Fibroblast of mammary gland (primary cell): ENCODE results near the gene PGLYRP4.

Source experiments
- DNase-seq: peaks from one replicate; pipeline ENCODE4 v3.0.0-alpha.2; 2010; ENCODE audit warnings: low read depth
- H3K4me3 ChIP-seq: 2 replicates; pipeline ENCODE4 v1.5.1; 2011; ENCODE audit warnings: low read depth, mild to moderate bottlenecking, low read length, moderate library complexity; ENCODE audit not compliant: control insufficient read depth
- TF ChIP-seq, protein P1 (sequence below): conservative IDR thresholded peaks from 2 replicates; pipeline ENCODE4 v1.5.1; 2011; ENCODE audit warnings: low read depth, low read length, inconsistent platforms; ENCODE audit not compliant: control insufficient read depth, insufficient read depth

PGLYRP4 gene

GRCh38 chr1:153394391-153394790 lies 45.8 kb upstream of the PGLYRP4 start:
- H3K4me3 ChIP-seq = no peak overlapping the region
- no peak for DNase-seq
- TF ChIP-seq, protein P1, sequence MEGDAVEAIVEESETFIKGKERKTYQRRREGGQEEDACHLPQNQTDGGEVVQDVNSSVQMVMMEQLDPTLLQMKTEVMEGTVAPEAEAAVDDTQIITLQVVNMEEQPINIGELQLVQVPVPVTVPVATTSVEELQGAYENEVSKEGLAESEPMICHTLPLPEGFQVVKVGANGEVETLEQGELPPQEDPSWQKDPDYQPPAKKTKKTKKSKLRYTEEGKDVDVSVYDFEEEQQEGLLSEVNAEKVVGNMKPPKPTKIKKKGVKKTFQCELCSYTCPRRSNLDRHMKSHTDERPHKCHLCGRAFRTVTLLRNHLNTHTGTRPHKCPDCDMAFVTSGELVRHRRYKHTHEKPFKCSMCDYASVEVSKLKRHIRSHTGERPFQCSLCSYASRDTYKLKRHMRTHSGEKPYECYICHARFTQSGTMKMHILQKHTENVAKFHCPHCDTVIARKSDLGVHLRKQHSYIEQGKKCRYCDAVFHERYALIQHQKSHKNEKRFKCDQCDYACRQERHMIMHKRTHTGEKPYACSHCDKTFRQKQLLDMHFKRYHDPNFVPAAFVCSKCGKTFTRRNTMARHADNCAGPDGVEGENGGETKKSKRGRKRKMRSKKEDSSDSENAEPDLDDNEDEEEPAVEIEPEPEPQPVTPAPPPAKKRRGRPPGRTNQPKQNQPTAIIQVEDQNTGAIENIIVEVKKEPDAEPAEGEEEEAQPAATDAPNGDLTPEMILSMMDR = no peak

- no peak overlapping the region for H3K4me3 ChIP-seq
- no peak for DNase-seq
- TF ChIP-seq, protein P1 = no peak
Measured at GRCh38 chr1:153393926-153394325, 45.3 kb upstream of the PGLYRP4 start.

- DNase-seq = no peak
- no peak overlapping the region for H3K4me3 ChIP-seq
- TF ChIP-seq, protein P1 = no peak
Measured at GRCh38 chr1:153392822-153393221, 44.2 kb upstream of the PGLYRP4 start.

GRCh38 chr1:153392258-153392657 lies 43.6 kb upstream of the PGLYRP4 start:
- TF ChIP-seq, protein P1 = no peak
- no peak overlapping the region for H3K4me3 ChIP-seq
- no peak for DNase-seq

GRCh38 chr1:153390938-153391710 lies 42.5 kb upstream of the PGLYRP4 start, which contains the start of gene S100A8:
TSS of gene S100A8 (minus strand) at chr1:153391073. CDS start at chr1:153390535, 538 bp downstream.
- TF ChIP-seq, protein P1 = no peak
- no peak for DNase-seq
- no peak within 1 kb of the TSS for H3K4me3 ChIP-seq

GRCh38 chr1:153389973-153390879 lies 41.6 kb upstream of the PGLYRP4 start:
- H3K4me3 ChIP-seq = no peak overlapping the region
- TF ChIP-seq, protein P1 = no peak
- no peak for DNase-seq
